PC-3 (cell line): Measurements from ENCODE around the gene UBALD2.

Source experiments
- CTCF ChIP-seq: fragments of 300-600 bp; sonication (generic); conservative IDR thresholded peaks from 2 replicates; pipeline ENCODE4 v1.5.1; 2017; ENCODE audit warnings: antibody characterized with exemption, low read depth, mild to moderate bottlenecking, low read length
- EZH2 ChIP-seq: fragments of 300-600 bp; sonication (generic); IDR thresholded peaks from one replicate; pipeline ENCODE4 v1.6.1; 2017; ENCODE audit warnings: antibody characterized with exemption, mild to moderate bottlenecking, low read length; ENCODE audit not compliant: unreplicated experiment
- EZH2phosphoT487 ChIP-seq: fragments of 300-600 bp; sonication (generic); IDR thresholded peaks from 2 replicates; pipeline ENCODE4 v1.6.1; 2018; ENCODE audit warnings: mild to moderate bottlenecking, antibody characterized with exemption, low read length, borderline replicate concordance

- TF ChIP-seq CTCF (no peak), EZH2 (no peak), EZH2phosphoT487 (no peak)
Observed at GRCh38 chr17:76217081-76217480, 48.1 kb upstream of the UBALD2 start.
